ENCODE data around the gene DIDO1.

DIDO1 gene

GRCh38 chr20:62900692-62901584, 25.4 kb downstream of the DIDO1 start:
- H3K27me3 ChIP-seq (replicated peaks; ENCODE audit: control insufficient read depth, insufficient read depth, low read length) = no peaks in the 10 kb centered on the region
- peak; percentile 18 for TF ChIP-seq CTCF (IDR thresholded peaks at IDR 0.05; ENCODE audit: insufficient read depth, low read length, poor library complexity, severe bottlenecking)
- DNase-seq (ENCODE audit: extremely low read depth, insufficient read length) = no peak
- no peak overlapping the region for H3K4me3 ChIP-seq (replicated peaks; ENCODE audit: low read depth, low read length)
- H3K36me3 ChIP-seq (ENCODE audit: control insufficient read depth, insufficient read depth, low read length) = peaks cover 31% of the 10 kb centered on the region

- no peak overlapping the region for H3K4me3 ChIP-seq (replicated peaks; ENCODE audit: low read depth, low read length)
- no peaks in the 10 kb centered on the region for H3K27me3 ChIP-seq (replicated peaks; ENCODE audit: control insufficient read depth, insufficient read depth, low read length)
- peaks cover 23% of the 10 kb centered on the region for H3K36me3 ChIP-seq (ENCODE audit: control insufficient read depth, insufficient read depth, low read length)
- DNase-seq (ENCODE audit: extremely low read depth, insufficient read length) = peak; percentile 69
- peak; percentile 96 for TF ChIP-seq CTCF (IDR thresholded peaks at IDR 0.05; ENCODE audit: insufficient read depth, low read length, poor library complexity, severe bottlenecking)
These were observed 26.1 kb downstream of the DIDO1 start for GRCh38 chr20:62900052-62900691.

GRCh38 chr20:62899633-62900051, 26.7 kb downstream of the DIDO1 start:
- no peak for TF ChIP-seq CTCF (IDR thresholded peaks at IDR 0.05; ENCODE audit: insufficient read depth, low read length, poor library complexity, severe bottlenecking)
- Histone ChIP-seq H3K4me3 (replicated peaks; ENCODE audit: low read depth, low read length) (no peak overlapping the region), H3K36me3 (ENCODE audit: control insufficient read depth, insufficient read depth, low read length) (peaks cover 21% of the 10 kb centered on the region)

GRCh38 chr20:62898970-62899632, 27.2 kb downstream of the DIDO1 start:
- no peaks in the 10 kb centered on the region for H3K27me3 ChIP-seq (replicated peaks; ENCODE audit: control insufficient read depth, insufficient read depth, low read length)
- H3K36me3 ChIP-seq (ENCODE audit: control insufficient read depth, insufficient read depth, low read length) = peaks cover 22% of the 10 kb centered on the region
- peak; percentile 42 for DNase-seq (ENCODE audit: extremely low read depth, insufficient read length)
- H3K4me3 ChIP-seq (replicated peaks; ENCODE audit: low read depth, low read length) = no peak overlapping the region
- TF ChIP-seq CTCF (IDR thresholded peaks at IDR 0.05; ENCODE audit: insufficient read depth, low read length, poor library complexity, severe bottlenecking) = no peak

More at GRCh38 chr20:62899633-62900051, 26.7 kb downstream of the DIDO1 start:
- DNase-seq (ENCODE audit: extremely low read depth, insufficient read length) = no peak
- H3K27me3 ChIP-seq (replicated peaks; ENCODE audit: control insufficient read depth, insufficient read depth, low read length) = no peaks in the 10 kb centered on the region

GRCh38 chr20:62898093-62898964, 28.0 kb downstream of the DIDO1 start:
- Histone ChIP-seq H3K36me3 (ENCODE audit: control insufficient read depth, insufficient read depth, low read length) (peaks cover 25% of the 10 kb centered on the region), H3K4me3 (replicated peaks; ENCODE audit: low read depth, low read length) (no peak overlapping the region), H3K27me3 (replicated peaks; ENCODE audit: control insufficient read depth, insufficient read depth, low read length) (no peaks in the 10 kb centered on the region)
- TF ChIP-seq CTCF (IDR thresholded peaks at IDR 0.05; ENCODE audit: insufficient read depth, low read length, poor library complexity, severe bottlenecking) = no peak
- no peak for DNase-seq (ENCODE audit: extremely low read depth, insufficient read length)

All from GM06990 (cell line).